Aorta (tissue), 5 donors: ENCODE measurements around the gene CCAR1. TPM values are rescaled to one million over a fixed set of nuclear protein-coding genes. Genes with fewer than 3 reads are reported as not detected.
A peak's percentile ranks its signal among the peaks of the same experiment; 100 is the strongest.
"Not testable (repeated sequence)": the region's sequence is repeated elsewhere in the genome, so short reads cannot be mapped to it uniquely, and the experiment has no call there.

Experiments
- ATAC-seq: fragments of 200-7000 bp; cut with Tn5 transposase; one replicate; pipeline ENCODE4 v1.9.1; 2022; ENCODE audit warnings: moderate library complexity; ENCODE audit not compliant: low FRiP score
- DNase-seq, 2 donors: peaks; one replicate each; pipeline ENCODE4 v3.0.0-alpha.2; 2020
- H3K27ac ChIP-seq, 2 donors: one replicate each; pipeline ENCODE4 v1.5.1; 2013; ENCODE audit warnings: low read length in 2 of 2, mild to moderate bottlenecking in 2 of 2, moderate library complexity in 2 of 2, control low read depth in 1 of 2, inconsistent platforms in 1 of 2, low read depth in 1 of 2
- H3K27me3 ChIP-seq, 2 donors: one replicate each; pipeline ENCODE4 v1.6.1; 2013; ENCODE audit warnings: control low read depth in 1 of 2, low read length in 1 of 2, mild to moderate bottlenecking in 1 of 2, moderate library complexity in 1 of 2; ENCODE audit not compliant: insufficient read depth in 2 of 2, control insufficient read depth in 1 of 2
- H3K36me3 ChIP-seq, 2 donors: one replicate each; pipeline ENCODE4 v1.6.1; 2013; ENCODE audit warnings: control low read depth in 1 of 2, low read length in 1 of 2, mild to moderate bottlenecking in 1 of 2; ENCODE audit not compliant: insufficient read depth in 2 of 2, control insufficient read depth in 1 of 2
- H3K4me1 ChIP-seq, 2 donors: one replicate each; pipeline ENCODE4 v1.6.1; 2013; ENCODE audit warnings: low read length in 2 of 2, control low read depth in 1 of 2, mild to moderate bottlenecking in 1 of 2, moderate library complexity in 1 of 2; ENCODE audit not compliant: insufficient read depth in 2 of 2, control insufficient read depth in 1 of 2
- H3K4me3 ChIP-seq, 2 donors: one replicate each; pipeline ENCODE4 v1.5.1; 2013; ENCODE audit warnings: low read length in 2 of 2, control low read depth in 1 of 2, mild to moderate bottlenecking in 1 of 2
- H3K9me3 ChIP-seq: one replicate; pipeline ENCODE4 v1.6.1; 2013; ENCODE audit warnings: mild to moderate bottlenecking, low read length; ENCODE audit not compliant: control insufficient read depth
- WGBS, 2 donors: extraction: QIAGEN DNeasy Blood & Tissue Kit; methylation state at CpG; one replicate each; pipeline ENCODE4 v1.1.7; 2013; 5-methylcytosine and 5-hydroxymethylcytosine counted together
- intact Hi-C, 2 donors: fragments of 100-400 bp; cut with DNase I; formaldehyde crosslinking; loops; one replicate each; pipeline versions ENCODE4 v1.14.2 to v1.15.0; 2022
- polyA plus RNA-seq, 2 donors: library from polyadenylated mRNA; stranded (reverse); fragments of 200-250 nt; gene quantifications; one replicate each; pipeline ENCODE4 v1.2.3, GENCODE V29; 2013
- total RNA-seq, 2 donors: library from RNA; stranded (reverse); fragmentation: NEBNext Ultra II Directional; extraction: Animal tissue kit (Norgen Biotek cat#: 25700); gene quantifications; one replicate each; pipeline ENCODE4 v1.2.1, GENCODE V29; 2021
- donor health status: healthy with polysubstance abuse.
- donor health status: Bipolar disorder and iron deficiency.
- donor health status: DM: no; HTN: no; CAD: no.
- donor health status: DM: no; HTN: no; CAD: no.
- donor health status: DM: yes; HTN: yes; CAD: no.

Gene CCAR1
- total and polyA plus RNA-seq, 4 donors = 14.7 to 71.1 (median 49.7) TPM

DNA sequence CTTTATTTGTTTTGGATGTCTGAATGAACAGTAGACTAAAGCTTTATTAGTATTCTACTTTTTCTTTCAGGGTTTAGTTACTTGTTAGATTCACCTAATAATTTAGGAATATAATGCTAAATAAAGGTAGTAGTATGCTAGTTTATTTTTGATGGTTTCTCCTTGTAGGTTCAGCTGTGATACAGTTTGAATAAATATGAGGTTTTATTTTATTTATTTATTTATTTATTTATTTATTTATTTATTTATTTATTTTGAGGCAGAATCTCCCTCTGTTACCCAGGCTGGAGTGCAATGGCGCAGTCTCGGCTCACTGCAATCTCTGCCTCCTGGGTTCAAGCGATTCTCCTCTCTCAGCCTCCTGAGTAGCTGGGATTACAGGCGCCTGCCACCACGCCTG is 19.6 kb downstream of the CCAR1 start:
- WGBS, 2 donors = 95 to 99% methylated on average over 5 of the region's 5 CpGs
- ATAC-seq, H3K4me1 ChIP-seq, H3K4me3 ChIP-seq, H3K27me3 ChIP-seq, H3K27ac ChIP-seq, DNase-seq, H3K9me3 ChIP-seq, intact Hi-C loops, H3K36me3 ChIP-seq: not testable (repeated sequence)

- H3K9me3 ChIP-seq = no peaks in the 10 kb centered on the region
- no peak overlapping the region for H3K27ac ChIP-seq
- H3K4me1 ChIP-seq = no peaks in the 10 kb centered on the region
- no peaks in the 10 kb centered on the region for H3K27me3 ChIP-seq
- H3K4me3 ChIP-seq = no peak overlapping the region
- ATAC-seq (no peak), DNase-seq (no peak)
- 76 to 79% methylated on average over 6 of the region's 6 CpGs for WGBS, 2 donors
- peaks cover 6% of the 10 kb centered on the region in 2 donors for H3K36me3 ChIP-seq
- intact Hi-C loops = no loop called here
These were observed 21.4 kb downstream of the CCAR1 start for GRCh38 chr10:68742397-68742796.

DNA sequence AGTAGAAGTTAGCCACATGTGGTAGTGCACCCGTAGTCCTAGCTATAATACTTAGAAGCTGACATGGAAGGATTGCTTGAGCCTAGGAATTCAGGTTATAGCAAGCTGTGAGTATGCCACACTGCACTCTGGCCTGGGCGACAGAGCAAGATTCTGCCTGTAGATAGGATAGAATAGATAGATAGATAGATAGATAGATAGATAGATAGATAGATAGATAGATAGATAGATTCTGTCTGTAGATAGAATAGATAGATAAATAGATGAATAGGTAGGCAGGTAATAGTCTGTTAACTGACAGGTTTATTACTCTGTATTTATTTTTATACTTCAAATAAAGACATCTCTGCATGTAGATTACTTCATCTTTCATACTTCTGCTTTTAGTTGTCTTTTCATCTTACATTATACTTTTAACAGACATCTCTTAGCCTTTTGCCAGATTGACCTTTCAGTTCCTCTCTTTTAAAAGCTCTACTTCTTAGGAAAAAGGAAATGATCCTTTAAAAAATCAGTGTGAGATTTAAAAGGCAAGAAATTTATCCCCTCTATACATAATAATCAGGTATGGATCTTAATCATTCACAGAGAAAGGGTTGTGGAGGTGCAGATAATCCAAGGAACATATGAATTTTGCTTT is 31.8 kb downstream of the CCAR1 start:
- Histone ChIP-seq H3K27ac (no peak overlapping the region), H3K27me3 (no peaks in the 10 kb centered on the region), H3K4me1 (no peaks in the 10 kb centered on the region), H3K4me3 (no peak overlapping the region), H3K36me3 (peaks cover 8 to 9% of the 10 kb centered on the region in 2 donors), H3K9me3 (no peaks in the 10 kb centered on the region)
- no peak for DNase-seq
- WGBS, 2 donors = 83 to 88% methylated on average over 2 of the region's 2 CpGs
- intact Hi-C loops = no loop called here
- no peak for ATAC-seq

GRCh38 chr10:68756246-68756645 is 35.2 kb downstream of the CCAR1 start:
- intact Hi-C loops = no loop called here
- Histone ChIP-seq H3K27me3 (no peaks in the 10 kb centered on the region), H3K36me3 (peaks cover 12 to 13% of the 10 kb centered on the region in 2 donors), H3K9me3 (no peaks in the 10 kb centered on the region), H3K27ac (no peak overlapping the region), H3K4me1 (no peaks in the 10 kb centered on the region), H3K4me3 (no peak overlapping the region)
- WGBS, 2 donors = 89 to 90% methylated on average over 12 of the region's 12 CpGs
- ATAC-seq (no peak), DNase-seq (no peak)

- Histone ChIP-seq H3K27ac (no peak overlapping the region), H3K4me3 (no peak overlapping the region), H3K36me3 (peaks cover 12 to 13% of the 10 kb centered on the region in 2 donors), H3K9me3 (no peaks in the 10 kb centered on the region), H3K4me1 (no peaks in the 10 kb centered on the region), H3K27me3 (no peaks in the 10 kb centered on the region)
- no peak for DNase-seq
- WGBS, 2 donors = 83 to 84% methylated on average over 3 of the region's 3 CpGs
- intact Hi-C loops = no loop called here
- no peak for ATAC-seq
These were observed 35.7 kb downstream of the CCAR1 start for GRCh38 chr10:68756766-68757165.

DNA sequence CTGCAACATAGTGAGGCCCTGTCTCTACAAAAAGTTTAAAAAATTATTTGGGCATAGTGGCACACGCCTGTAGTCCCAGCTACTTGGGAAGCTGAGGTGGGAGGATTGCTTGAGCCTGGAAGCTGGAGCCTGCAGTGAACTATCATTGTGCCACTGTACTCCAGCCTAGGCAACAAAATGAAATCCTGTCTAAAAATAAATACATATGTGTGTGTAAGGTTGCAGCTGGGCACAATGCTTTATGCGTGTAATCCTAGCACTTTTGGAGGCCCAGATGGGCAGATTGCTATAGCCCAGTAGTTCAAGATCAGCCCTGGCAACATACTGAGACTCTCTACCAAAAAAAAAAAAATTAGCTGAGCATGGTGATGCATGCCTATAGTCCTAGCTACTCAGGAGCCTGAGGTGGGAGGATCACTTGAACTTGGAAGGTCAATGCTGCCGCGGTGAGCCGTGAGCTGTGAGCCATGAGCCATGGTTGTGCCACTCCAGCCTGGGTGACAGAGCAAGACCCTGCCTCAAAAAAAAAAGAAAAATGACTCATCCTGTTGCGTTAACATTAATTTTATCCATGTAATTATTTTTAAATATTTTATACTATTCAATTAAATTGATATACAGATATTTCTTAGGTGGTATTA is 38.3 kb downstream of the CCAR1 start:
- 92 to 95% methylated on average over 6 of the region's 6 CpGs for WGBS, 2 donors
- Histone ChIP-seq H3K9me3 (no peaks in the 10 kb centered on the region), H3K4me1 (no peaks in the 10 kb centered on the region), H3K4me3 (no peak overlapping the region), H3K36me3 (peaks cover 9 to 13% of the 10 kb centered on the region in 2 donors), H3K27ac (no peak overlapping the region), H3K27me3 (no peaks in the 10 kb centered on the region)
- DNase-seq = peak in 1 of 2 donors; percentile 52
- intact Hi-C loops = no loop called here
- no peak for ATAC-seq

- DNase-seq (peak in 1 of 2 donors; percentile 28), ATAC-seq (no peak)
- no peaks in the 10 kb centered on the region for H3K4me1 ChIP-seq
- intact Hi-C loops = no loop called here
- H3K27ac ChIP-seq = no peak overlapping the region
- peaks cover 10 to 13% of the 10 kb centered on the region in 2 donors for H3K36me3 ChIP-seq
- no peaks in the 10 kb centered on the region for H3K9me3 ChIP-seq
- 61 to 74% methylated on average over 5 of the region's 5 CpGs for WGBS, 2 donors
- no peak overlapping the region for H3K4me3 ChIP-seq
- H3K27me3 ChIP-seq = no peaks in the 10 kb centered on the region
These were observed 38.9 kb downstream of the CCAR1 start for GRCh38 chr10:68759967-68760366.

GRCh38 chr10:68767407-68767806 is 46.4 kb downstream of the CCAR1 start:
- intact Hi-C loops, H3K4me3 ChIP-seq, DNase-seq: not testable (repeated sequence)

More at GRCh38 chr10:68767407-68767806, 46.4 kb downstream of the CCAR1 start:
- not testable (repeated sequence) for ATAC-seq, H3K9me3 ChIP-seq, H3K36me3 ChIP-seq, H3K27me3 ChIP-seq, H3K4me1 ChIP-seq, H3K27ac ChIP-seq
- WGBS, 2 donors = 79 to 85% methylated on average over 7 of the region's 7 CpGs
